ENCODE measurements around the gene INSR.

- TF ChIP-seq, protein P1, sequence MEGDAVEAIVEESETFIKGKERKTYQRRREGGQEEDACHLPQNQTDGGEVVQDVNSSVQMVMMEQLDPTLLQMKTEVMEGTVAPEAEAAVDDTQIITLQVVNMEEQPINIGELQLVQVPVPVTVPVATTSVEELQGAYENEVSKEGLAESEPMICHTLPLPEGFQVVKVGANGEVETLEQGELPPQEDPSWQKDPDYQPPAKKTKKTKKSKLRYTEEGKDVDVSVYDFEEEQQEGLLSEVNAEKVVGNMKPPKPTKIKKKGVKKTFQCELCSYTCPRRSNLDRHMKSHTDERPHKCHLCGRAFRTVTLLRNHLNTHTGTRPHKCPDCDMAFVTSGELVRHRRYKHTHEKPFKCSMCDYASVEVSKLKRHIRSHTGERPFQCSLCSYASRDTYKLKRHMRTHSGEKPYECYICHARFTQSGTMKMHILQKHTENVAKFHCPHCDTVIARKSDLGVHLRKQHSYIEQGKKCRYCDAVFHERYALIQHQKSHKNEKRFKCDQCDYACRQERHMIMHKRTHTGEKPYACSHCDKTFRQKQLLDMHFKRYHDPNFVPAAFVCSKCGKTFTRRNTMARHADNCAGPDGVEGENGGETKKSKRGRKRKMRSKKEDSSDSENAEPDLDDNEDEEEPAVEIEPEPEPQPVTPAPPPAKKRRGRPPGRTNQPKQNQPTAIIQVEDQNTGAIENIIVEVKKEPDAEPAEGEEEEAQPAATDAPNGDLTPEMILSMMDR (IDR thresholded peaks at IDR 0.05 in 4 of 5, conservative IDR thresholded peaks at IDR 0.05 in 1 of 5), result no peak
- TF ChIP-seq POLR2A (IDR thresholded peaks at IDR 0.05), result no peak
These were observed 219.4 kb downstream of the INSR start for GRCh38 chr19:7074705-7075282.

Measured in gastrocnemius medialis (tissue), 4 donors.